GM19239 (cell line): ENCODE results near the gene LMTK2.
A peak's percentile ranks its signal among the peaks of the same experiment; 100 is the strongest.

Experiments
- DNase-seq: peaks from one replicate; pipeline ENCODE4 v3.0.0; 2011; ENCODE audit warnings: low spot score; ENCODE audit not compliant: insufficient read length
- FAIRE-seq: peaks from 2 replicates; lab custom pipeline; 2011; peaks lifted over from hg19 to GRCh38; lab: Jason Lieb, UNC

Gene LMTK2

GRCh38 chr7:98106647-98107312, at the start of gene LMTK2:
Gene LMTK2 (plus strand): TSS chr7:98106862. CDS start chr7:98107178, 316 bp downstream.
- DNase-seq (peak; percentile 83), FAIRE-seq (peak; percentile 92)

GRCh38 chr7:98057157-98057556, 49.5 kb upstream of the LMTK2 start:
- no peak for FAIRE-seq
- DNase-seq: no peak

GRCh38 chr7:98058186-98058585, 48.5 kb upstream of the LMTK2 start:
- DNase-seq (no peak), FAIRE-seq (no peak)

GRCh38 chr7:98064233-98064632, 42.4 kb upstream of the LMTK2 start:
- DNase-seq (no peak), FAIRE-seq (no peak)

- no peak for FAIRE-seq
- DNase-seq: no peak
Observed at GRCh38 chr7:98066208-98066607, 40.5 kb upstream of the LMTK2 start.

- DNase-seq: no peak
- no peak for FAIRE-seq
Observed at GRCh38 chr7:98066934-98067507, 39.6 kb upstream of the LMTK2 start.

- DNase-seq (no peak), FAIRE-seq (no peak)
Observed at GRCh38 chr7:98073047-98073446, 33.6 kb upstream of the LMTK2 start.

- DNase-seq (no peak), FAIRE-seq (no peak)
Observed at GRCh38 chr7:98075801-98076200, 30.9 kb upstream of the LMTK2 start.

GRCh38 chr7:98077762-98078161, 28.9 kb upstream of the LMTK2 start:
- FAIRE-seq (no peak), DNase-seq (no peak)

- FAIRE-seq (no peak), DNase-seq (no peak)
Observed at GRCh38 chr7:98078197-98078870, 28.3 kb upstream of the LMTK2 start.

- DNase-seq: no peak
- no peak for FAIRE-seq
Observed at GRCh38 chr7:98079891-98080648, 26.6 kb upstream of the LMTK2 start.

- no peak for DNase-seq
- FAIRE-seq: no peak
Observed at GRCh38 chr7:98081319-98081718, 25.3 kb upstream of the LMTK2 start.

GRCh38 chr7:98084631-98085030, 22.0 kb upstream of the LMTK2 start:
- no peak for DNase-seq

GRCh38 chr7:98085674-98086073, 21.0 kb upstream of the LMTK2 start:
- FAIRE-seq: no peak
- no peak for DNase-seq

More at GRCh38 chr7:98084631-98085030, 22.0 kb upstream of the LMTK2 start:
- FAIRE-seq: no peak

GRCh38 chr7:98086281-98086718, 20.4 kb upstream of the LMTK2 start:
- DNase-seq: no peak
- FAIRE-seq: no peak

- no peak for DNase-seq
Observed at GRCh38 chr7:98088109-98088508, 18.6 kb upstream of the LMTK2 start.

GRCh38 chr7:98090116-98090515, 16.5 kb upstream of the LMTK2 start:
- DNase-seq (no peak), FAIRE-seq (no peak)

More at GRCh38 chr7:98088109-98088508, 18.6 kb upstream of the LMTK2 start:
- no peak for FAIRE-seq

- DNase-seq: no peak
- FAIRE-seq: no peak
Observed at GRCh38 chr7:98091061-98091460, 15.6 kb upstream of the LMTK2 start.

- FAIRE-seq (no peak), DNase-seq (no peak)
Observed at GRCh38 chr7:98091523-98091922, 15.1 kb upstream of the LMTK2 start.

- DNase-seq (no peak), FAIRE-seq (no peak)
Observed at GRCh38 chr7:98097042-98097645, 9.5 kb upstream of the LMTK2 start.
